ENCODE data around the gene SUGCT. TPM values are rescaled to one million over a fixed set of nuclear protein-coding genes. Genes with fewer than 3 reads are reported as not detected.

SUGCT gene
- total and polyA plus RNA-seq, 2 of the 8 experiments (the other 6 are each of a cell fraction or from before 2014, with no cell fraction given), result 2.8 to 5.4 TPM

- TF ChIP-seq, protein P1, sequence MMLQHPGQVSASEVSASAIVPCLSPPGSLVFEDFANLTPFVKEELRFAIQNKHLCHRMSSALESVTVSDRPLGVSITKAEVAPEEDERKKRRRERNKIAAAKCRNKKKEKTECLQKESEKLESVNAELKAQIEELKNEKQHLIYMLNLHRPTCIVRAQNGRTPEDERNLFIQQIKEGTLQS (IDR thresholded peaks at IDR 0.05; ENCODE audit: insufficient read depth, low read depth, low read length), result no peak
- TF ChIP-seq EZH2 (IDR thresholded peaks at IDR 0.05; ENCODE audit: low read depth, low read length, severe bottlenecking) (no peak), RNF2 (IDR thresholded peaks at IDR 0.05; ENCODE audit: borderline replicate concordance, low read depth, low read length, missing control alignments, poor library complexity, severe bottlenecking) (no peak), GABPA (IDR thresholded peaks at IDR 0.05; ENCODE audit: borderline replicate concordance, insufficient read depth, low read length) (no peak)
Measured at GRCh38 chr7:40549372-40550039, 414.7 kb downstream of the SUGCT start (continued).
